Dedifferentiated amniotic fluid mesenchymal stem cell (primary cell): Measurements from ENCODE around the gene HEPACAM.

Experiments used
- DNase-seq: peaks from one replicate; pipeline ENCODE4 v3.0.0-alpha.2; 2016; ENCODE audit errors: extremely low spot score

Gene HEPACAM

GRCh38 chr11:124899383-124900145 is 36.3 kb downstream of the HEPACAM start:
- no peak for DNase-seq

- peak; percentile 31 for DNase-seq
Observed at GRCh38 chr11:124898711-124899110, 37.1 kb downstream of the HEPACAM start.

GRCh38 chr11:124898263-124898680 is 37.6 kb downstream of the HEPACAM start:
- DNase-seq = peak; percentile 91

GRCh38 chr11:124897674-124898262 is 38.1 kb downstream of the HEPACAM start, which contains the start of gene ROBO4:
Gene ROBO4, minus strand, starts transcription at chr11:124897865. Its CDS starts 70 bp downstream, at chr11:124897795.
- DNase-seq = no peak

GRCh38 chr11:124896821-124897391 is 38.9 kb downstream of the HEPACAM start:
- no peak for DNase-seq

- no peak for DNase-seq
Observed at GRCh38 chr11:124896071-124896750, 39.6 kb downstream of the HEPACAM start.

GRCh38 chr11:124895471-124895971 is 40.3 kb downstream of the HEPACAM start:
- DNase-seq = no peak

GRCh38 chr11:124894606-124895430 is 41.0 kb downstream of the HEPACAM start:
- no peak for DNase-seq

GRCh38 chr11:124893781-124894401 is 42.0 kb downstream of the HEPACAM start:
- no peak for DNase-seq

- DNase-seq = no peak
Observed at GRCh38 chr11:124892750-124893454, 42.9 kb downstream of the HEPACAM start.

- no peak for DNase-seq
Observed at GRCh38 chr11:124892146-124892545, 43.7 kb downstream of the HEPACAM start.

- no peak for DNase-seq
Observed at GRCh38 chr11:124891373-124891861, 44.4 kb downstream of the HEPACAM start.

GRCh38 chr11:124890683-124891372 is 45.0 kb downstream of the HEPACAM start:
- DNase-seq = no peak

- DNase-seq = no peak
Observed at GRCh38 chr11:124890151-124890550, 45.7 kb downstream of the HEPACAM start.

GRCh38 chr11:124889191-124890091 is 46.4 kb downstream of the HEPACAM start:
- no peak for DNase-seq

GRCh38 chr11:124887667-124888013 is 48.2 kb downstream of the HEPACAM start:
- DNase-seq = no peak

- DNase-seq = no peak
Observed at GRCh38 chr11:124886978-124887666, 48.7 kb downstream of the HEPACAM start.

- no peak for DNase-seq
Observed at GRCh38 chr11:124886476-124886875, 49.4 kb downstream of the HEPACAM start.
